SKM-1 treated with dmso at 0.1 percent for 144 hours (cell line): ENCODE measurements around the gene MYH7B.

Source experiments
- DNase-seq: peaks from one replicate; lab custom pipeline; 2025; ENCODE audit not compliant: unreplicated experiment; lab: John Stamatoyannopoulos, UW

MYH7B gene

GRCh38 chr20:34990231-34990630 is 34.6 kb downstream of the MYH7B start:
- no peak for DNase-seq

GRCh38 chr20:34990661-34991214 is 35.1 kb downstream of the MYH7B start:
- DNase-seq = no peak

DNA sequence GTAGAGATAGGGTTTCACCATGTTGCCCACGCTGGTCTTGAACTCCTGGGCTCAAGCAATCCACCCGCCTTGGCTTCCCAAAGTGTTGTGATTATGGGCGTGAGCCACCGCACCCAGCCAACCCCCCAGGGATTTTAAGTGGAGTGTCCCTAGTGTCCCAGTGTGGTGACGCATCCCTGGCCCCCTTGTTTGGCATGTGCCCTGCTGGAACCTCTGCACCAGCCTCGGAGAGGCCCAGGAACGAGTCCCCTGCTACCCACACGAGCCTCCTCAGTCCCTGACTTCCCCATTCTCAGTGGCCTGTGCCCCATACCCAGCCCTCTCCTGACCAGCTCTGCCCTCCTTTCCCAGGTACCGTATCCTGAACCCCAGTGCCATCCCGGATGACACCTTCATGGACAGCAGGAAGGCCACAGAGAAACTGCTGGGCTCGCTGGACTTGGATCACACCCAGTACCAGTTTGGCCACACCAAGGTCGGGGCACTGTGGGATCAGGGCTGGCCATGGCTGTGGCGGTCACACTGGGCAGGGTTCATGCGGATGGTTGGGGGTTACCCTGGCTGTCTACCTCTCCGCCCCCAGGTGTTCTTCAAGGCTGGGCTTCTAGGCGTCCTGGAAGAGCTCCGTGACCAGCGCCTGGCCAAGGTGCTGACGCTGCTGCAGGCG is 37.2 kb downstream of the MYH7B start:
- DNase-seq = no peak

DNA sequence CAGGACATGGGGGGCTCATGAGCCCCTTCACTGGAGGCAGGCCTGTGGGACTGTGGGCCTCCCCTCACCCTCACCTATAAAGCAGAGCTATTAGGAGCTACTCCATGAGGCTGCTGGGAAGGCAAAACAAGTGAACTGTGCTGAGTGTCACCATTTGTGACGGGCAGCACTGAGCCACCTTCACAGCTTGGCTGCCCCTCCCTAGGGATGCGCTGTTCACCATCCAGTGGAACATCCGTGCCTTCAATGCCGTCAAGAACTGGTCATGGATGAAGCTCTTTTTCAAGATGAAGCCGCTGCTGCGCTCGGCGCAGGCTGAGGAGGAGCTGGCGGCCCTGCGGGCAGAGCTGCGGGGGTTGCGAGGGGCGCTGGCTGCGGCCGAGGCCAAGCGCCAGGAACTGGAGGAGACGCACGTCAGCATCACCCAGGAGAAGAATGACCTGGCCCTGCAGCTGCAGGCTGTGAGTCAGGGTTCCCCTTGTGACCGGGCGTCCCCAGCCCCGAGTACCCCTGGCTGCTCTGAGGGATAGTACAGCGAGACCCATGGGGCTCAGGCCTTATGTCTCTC is 38.4 kb downstream of the MYH7B start:
- DNase-seq = no peak

DNA sequence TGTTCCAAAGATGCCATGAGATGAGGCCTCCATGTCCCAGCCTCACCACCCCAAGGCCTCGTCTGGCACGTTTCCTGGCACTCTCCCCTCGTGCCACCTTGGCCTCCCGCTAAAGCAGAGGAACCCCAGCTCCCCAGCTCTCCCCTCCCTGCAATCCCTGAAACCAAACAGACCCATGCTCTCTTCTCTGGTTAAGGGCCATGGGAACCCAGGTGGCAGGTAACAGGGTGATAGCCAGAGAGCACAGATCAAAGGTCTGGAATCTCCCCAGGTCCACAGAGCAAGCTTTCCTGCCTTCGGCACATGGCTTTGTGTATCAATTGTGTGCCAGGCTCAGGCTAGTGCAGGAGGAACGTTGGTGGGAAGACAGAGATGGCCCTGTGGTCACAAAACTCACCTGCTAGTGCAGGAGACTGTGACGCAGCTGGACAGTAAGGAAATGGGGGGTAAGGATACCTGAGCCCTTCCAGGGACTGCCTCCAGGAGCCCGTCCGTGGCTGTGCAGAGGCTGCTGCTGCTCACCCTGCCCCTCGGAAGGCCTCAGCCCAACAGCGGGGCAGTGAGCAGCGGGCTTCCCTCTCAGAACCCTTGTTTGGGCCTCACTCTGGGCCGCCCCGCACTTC is 39.0 kb downstream of the MYH7B start:
- no peak for DNase-seq

GRCh38 chr20:34995192-34995591 is 39.5 kb downstream of the MYH7B start:
- no peak for DNase-seq

DNA sequence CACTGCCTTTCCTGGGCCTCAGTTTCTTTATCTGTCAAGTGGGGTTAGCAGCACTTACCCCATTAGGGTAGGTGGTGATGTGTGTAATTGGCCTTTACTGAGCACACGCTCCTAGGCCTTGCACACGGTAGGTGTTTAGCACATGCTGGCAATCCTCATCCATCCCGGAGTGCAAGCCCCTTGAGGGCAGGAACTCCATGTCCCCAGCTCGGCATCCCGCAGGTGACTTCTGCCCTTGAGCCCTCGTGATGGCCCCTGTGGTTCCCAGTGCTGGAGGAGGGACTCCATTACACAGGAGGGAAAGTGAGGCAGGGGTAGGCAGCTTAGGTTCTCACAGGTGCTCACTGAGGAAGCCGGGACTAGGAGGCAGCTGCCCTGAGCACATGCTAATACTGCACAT is 40.0 kb downstream of the MYH7B start:
- DNase-seq = no peak

DNA sequence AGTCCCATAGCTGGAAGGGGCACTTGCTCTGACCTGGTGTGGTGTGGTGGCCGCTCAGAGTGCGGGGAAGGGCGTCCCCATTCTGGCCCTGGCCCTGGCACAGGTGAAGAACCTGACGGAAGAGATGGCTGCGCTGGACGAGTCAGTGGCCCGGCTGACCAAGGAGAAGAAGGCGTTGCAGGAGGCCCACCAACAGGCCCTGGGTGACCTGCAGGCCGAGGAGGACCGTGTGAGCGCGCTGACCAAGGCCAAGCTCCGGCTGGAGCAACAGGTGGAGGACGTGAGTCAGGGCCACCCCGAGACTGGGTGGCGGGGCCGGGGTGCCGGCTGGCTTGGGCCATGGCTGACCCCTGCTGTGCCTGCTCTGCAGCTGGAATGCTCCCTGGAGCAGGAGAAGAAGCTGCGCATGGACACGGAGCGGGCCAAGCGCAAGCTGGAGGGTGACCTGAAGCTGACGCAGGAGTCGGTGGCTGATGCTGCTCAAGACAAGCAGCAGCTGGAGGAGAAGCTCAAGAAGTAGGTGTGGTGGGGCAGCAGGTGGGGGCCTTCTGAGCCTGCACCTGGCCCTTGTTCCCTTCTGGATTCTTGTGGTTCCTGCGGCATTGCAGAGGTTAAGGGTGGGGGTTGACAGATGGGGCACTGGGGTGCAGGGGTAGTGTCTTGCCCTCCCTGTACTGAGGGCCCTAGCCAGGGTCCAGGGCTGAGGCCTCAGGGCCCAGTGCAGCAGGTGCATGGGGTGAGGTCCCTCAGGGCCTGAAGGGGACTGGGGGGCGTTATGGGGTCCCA is 40.8 kb downstream of the MYH7B start:
- no peak for DNase-seq

GRCh38 chr20:34997131-34997561 is 41.5 kb downstream of the MYH7B start:
- no peak for DNase-seq

- no peak for DNase-seq
These were observed 42.1 kb downstream of the MYH7B start for GRCh38 chr20:34997774-34998173.

- no peak for DNase-seq
These were observed 42.8 kb downstream of the MYH7B start for GRCh38 chr20:34998331-34998950.

GRCh38 chr20:34999021-34999451 is 43.4 kb downstream of the MYH7B start:
- no peak for DNase-seq

- no peak for DNase-seq
These were observed 44.1 kb downstream of the MYH7B start for GRCh38 chr20:34999782-35000181.

DNA sequence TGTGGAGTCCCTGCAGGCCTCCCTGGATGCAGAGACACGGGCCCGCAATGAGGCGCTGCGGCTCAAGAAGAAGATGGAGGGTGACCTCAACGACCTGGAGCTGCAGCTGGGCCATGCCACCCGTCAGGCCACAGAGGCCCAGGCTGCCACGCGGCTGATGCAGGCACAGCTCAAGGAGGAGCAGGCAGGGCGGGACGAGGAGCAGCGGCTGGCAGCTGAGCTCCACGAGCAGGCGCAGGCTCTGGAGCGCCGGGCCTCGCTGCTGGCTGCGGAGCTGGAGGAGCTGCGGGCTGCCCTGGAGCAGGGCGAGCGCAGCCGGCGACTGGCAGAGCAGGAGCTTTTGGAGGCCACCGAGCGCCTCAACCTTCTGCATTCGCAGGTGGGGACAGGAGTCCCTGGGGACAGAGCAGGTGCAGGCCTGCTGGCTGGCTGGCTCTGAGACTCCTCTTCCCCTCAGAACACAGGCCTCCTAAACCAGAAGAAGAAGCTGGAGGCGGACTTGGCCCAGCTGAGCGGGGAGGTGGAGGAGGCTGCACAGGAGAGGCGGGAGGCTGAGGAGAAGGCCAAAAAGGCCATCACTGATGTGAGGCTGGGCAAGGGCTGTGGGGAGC is 44.7 kb downstream of the MYH7B start:
- DNase-seq = no peak

- no peak for DNase-seq
These were observed 45.4 kb downstream of the MYH7B start for GRCh38 chr20:35000922-35001595.

- no peak for DNase-seq
These were observed 46.1 kb downstream of the MYH7B start for GRCh38 chr20:35001596-35002362.

DNA sequence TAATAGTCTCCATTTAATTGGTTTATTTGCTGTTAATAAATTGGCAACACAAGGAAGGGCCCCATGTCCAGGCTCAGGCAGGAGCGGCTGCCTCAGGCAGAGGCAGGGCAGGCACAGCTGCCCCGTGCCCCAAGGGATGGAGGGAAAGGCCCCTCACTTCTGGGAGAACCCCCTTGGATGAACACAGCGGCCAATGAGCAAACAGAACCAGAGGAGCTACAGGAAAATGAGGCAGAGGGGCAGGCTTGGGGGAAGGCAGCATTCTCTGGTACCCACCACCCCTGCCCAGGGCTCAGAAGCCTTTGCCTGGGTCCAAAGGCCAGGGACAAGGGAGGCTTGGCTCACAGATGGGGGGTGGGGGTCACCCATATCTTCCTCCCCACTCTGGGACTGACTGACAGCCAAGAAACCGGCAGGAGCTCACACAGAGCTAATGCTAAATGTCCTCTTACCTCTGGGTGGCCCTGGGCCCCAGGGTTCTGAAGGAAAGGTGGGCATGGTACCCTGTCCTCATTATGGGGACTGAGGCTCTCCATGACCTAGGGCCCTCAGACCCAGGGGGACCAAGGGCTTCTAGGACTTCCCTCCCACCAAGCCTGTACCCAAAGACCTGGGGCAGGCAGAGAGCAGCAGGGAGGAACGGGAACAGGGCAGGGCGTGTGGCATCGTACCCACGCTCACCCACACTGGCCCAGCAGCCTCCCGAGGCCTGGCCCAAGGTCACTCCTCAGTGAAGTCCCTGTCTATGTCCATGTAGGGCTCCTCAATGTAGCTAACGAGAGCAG is 47.0 kb downstream of the MYH7B start:
- no peak for DNase-seq

DNA sequence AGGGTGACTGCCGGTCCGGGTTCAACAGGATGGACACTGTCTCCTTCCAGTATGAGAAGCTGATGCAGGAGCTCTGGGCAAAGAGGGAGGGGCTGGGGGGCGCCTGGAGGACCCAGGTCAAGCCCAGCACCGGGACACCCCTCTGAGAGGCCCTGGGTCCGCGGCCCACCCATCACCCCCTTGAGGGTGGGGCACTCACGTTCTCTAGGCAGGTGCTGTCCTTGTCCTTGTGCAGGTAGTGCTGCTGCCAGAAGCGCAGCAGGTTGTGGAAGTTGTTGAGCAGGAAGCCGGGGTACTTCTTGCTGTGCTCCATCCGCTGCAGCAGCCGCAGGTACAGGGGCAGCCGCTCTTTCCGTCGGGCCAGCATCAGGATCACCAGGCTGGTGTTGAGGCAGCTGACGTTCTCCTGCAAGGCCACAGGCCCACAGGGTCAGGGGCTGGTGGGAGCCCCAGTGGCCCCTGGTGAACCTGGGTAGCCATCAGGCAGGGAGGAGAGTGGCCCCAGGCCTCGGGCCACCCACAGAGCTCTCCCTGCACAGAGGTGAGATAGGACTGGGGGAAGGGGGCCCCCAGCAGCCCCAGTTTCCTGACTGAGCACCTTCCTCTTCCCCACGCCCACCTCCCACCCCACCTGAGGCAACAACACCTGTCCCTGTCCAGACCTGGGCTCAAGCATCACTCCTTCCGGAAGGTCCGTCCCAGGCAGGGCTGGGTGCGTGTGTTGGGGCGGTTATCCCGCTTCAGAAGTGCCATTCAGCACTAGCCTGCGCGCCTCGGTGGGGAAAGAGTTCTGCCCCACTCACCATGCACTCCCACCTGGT is 47.8 kb downstream of the MYH7B start:
- DNase-seq = no peak
